ENCODE results near the gene EEF1AKMT1.

- TF ChIP-seq EZH2 (IDR thresholded peaks at IDR 0.05; ENCODE audit: insufficient read depth, poor library complexity, severe bottlenecking) (no peak), EZH2phosphoT487 (IDR thresholded peaks at IDR 0.05; ENCODE audit: insufficient read depth, low read depth) (no peak)
Measured at GRCh38 chr13:20716951-20717350, 56.8 kb downstream of the EEF1AKMT1 start.
